Measurements from ENCODE around the gene ABCD4.

The ABCD4 gene

DNA sequence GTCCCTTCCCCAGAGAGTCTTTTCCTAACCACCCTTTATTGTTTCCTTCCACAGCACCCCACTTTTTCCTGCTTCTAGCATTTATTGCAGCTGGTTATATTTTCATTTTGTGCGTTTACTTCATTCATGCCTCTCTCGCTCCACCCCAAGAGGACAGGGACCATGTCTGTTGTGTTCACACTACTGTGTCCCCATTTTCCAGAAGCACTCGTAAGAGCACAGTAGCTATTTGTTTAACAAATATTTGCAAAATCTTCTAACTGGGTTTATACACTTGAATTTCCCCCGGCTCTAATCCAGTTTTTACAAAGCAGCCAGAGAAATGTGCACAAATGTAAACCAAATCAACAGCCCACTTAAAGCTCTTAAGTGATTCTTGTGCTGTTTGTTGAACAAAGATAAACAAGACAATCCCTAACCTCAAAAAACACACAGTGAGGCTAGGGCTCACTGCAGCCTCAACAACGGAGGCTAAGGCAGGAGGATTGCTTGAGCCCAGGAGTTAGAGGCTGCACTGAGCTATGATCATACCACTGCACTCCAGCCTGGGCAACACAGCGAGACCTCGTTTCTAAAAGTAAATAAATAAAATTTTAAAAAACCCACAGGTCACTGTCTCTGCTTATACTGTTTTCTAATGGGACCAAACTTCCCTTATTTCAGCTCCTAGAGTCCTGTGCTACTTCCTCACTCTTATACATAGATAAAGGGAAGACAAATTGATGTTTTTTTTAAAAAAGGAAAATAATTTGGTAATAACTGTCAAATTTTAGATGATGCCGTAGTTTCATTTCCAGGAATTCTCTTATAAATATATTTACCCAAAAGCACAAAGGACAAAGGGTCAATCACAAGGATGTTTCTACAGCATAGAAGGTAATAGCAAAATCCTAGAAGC is 6.6 kb upstream of the ABCD4 start:
- Mint-ChIP-seq H3K27ac (no peak overlapping the region), H3K9me3 (no peaks in the 10 kb centered on the region), H3K27me3 (ENCODE audit: low read depth, poor library complexity) (peaks cover 6% of the 10 kb centered on the region), H3K36me3 (ENCODE audit: low read depth) (no peaks in the 10 kb centered on the region), H3K4me3 (no peak overlapping the region), H3K4me1 (peaks cover 6% of the 10 kb centered on the region)
- no peak for DNase-seq
- TF ChIP-seq, protein P1, sequence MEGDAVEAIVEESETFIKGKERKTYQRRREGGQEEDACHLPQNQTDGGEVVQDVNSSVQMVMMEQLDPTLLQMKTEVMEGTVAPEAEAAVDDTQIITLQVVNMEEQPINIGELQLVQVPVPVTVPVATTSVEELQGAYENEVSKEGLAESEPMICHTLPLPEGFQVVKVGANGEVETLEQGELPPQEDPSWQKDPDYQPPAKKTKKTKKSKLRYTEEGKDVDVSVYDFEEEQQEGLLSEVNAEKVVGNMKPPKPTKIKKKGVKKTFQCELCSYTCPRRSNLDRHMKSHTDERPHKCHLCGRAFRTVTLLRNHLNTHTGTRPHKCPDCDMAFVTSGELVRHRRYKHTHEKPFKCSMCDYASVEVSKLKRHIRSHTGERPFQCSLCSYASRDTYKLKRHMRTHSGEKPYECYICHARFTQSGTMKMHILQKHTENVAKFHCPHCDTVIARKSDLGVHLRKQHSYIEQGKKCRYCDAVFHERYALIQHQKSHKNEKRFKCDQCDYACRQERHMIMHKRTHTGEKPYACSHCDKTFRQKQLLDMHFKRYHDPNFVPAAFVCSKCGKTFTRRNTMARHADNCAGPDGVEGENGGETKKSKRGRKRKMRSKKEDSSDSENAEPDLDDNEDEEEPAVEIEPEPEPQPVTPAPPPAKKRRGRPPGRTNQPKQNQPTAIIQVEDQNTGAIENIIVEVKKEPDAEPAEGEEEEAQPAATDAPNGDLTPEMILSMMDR (IDR thresholded peaks at IDR 0.05) = no peak

- Mint-ChIP-seq H3K36me3 (ENCODE audit: low read depth) (no peaks in the 10 kb centered on the region), H3K4me1 (peaks cover 6% of the 10 kb centered on the region), H3K9me3 (no peaks in the 10 kb centered on the region), H3K27ac (no peak overlapping the region), H3K27me3 (ENCODE audit: low read depth, poor library complexity) (peaks cover 6% of the 10 kb centered on the region), H3K4me3 (no peak overlapping the region)
- TF ChIP-seq, protein P1 (IDR thresholded peaks at IDR 0.05) = no peak
- no peak for DNase-seq
These were observed 6.0 kb upstream of the ABCD4 start for GRCh38 chr14:74308695-74309094.

DNA sequence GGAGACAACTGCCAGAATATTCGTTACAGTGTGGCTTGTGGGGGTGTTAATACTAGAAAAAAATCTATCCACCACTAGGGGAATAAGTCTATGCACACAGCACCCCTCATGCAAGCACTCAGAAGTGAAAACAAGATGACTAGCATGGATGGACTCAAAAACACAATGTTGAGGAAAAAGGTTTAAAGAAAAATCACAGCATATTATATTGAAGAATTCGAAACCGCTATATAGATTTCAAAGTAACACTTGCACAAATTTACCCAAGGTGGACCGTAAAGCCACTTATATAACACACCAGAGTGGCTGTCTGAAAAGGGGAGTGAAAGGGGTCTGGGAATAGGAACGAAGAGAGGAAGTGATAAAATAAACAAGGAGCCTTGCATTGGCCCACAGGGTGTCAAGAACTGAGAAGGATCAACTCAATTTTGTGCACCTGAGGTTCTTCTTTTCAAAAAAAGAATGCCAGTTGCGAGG is 544 bp downstream of the ABCD4 start:
- Mint-ChIP-seq H3K4me1 (peaks cover 32% of the 10 kb centered on the region), H3K27ac (peak overlapping the region; percentile 96), H3K36me3 (ENCODE audit: low read depth) (peaks cover 26% of the 10 kb centered on the region), H3K9me3 (no peaks in the 10 kb centered on the region), H3K27me3 (ENCODE audit: low read depth, poor library complexity) (peaks cover 1% of the 10 kb centered on the region), H3K4me3 (peak overlapping the region; percentile 99)
- no peak for DNase-seq
- TF ChIP-seq, protein P1 (IDR thresholded peaks at IDR 0.05) = peak; percentile 37

- Mint-ChIP-seq H3K4me1 (peaks cover 32% of the 10 kb centered on the region), H3K36me3 (ENCODE audit: low read depth) (peaks cover 28% of the 10 kb centered on the region), H3K4me3 (peak overlapping the region; percentile 99), H3K27ac (peak overlapping the region; percentile 96), H3K27me3 (ENCODE audit: low read depth, poor library complexity) (no peaks in the 10 kb centered on the region), H3K9me3 (no peaks in the 10 kb centered on the region)
- DNase-seq = no peak
- TF ChIP-seq, protein P1 (IDR thresholded peaks at IDR 0.05) = no peak
These were observed 1.1 kb downstream of the ABCD4 start for GRCh38 chr14:74301594-74302151.

GRCh38 chr14:74299061-74299545 is 3.6 kb downstream of the ABCD4 start:
- no peaks in the 10 kb centered on the region for H3K9me3 Mint-ChIP-seq
- peaks cover 39% of the 10 kb centered on the region for H3K36me3 Mint-ChIP-seq (ENCODE audit: low read depth)
- peaks cover 32% of the 10 kb centered on the region for H3K4me1 Mint-ChIP-seq
- H3K27me3 Mint-ChIP-seq (ENCODE audit: low read depth, poor library complexity) = no peaks in the 10 kb centered on the region
- TF ChIP-seq, protein P1 (IDR thresholded peaks at IDR 0.05) = no peak
- H3K27ac Mint-ChIP-seq = peak overlapping the region; percentile 86
- peak overlapping the region; percentile 56 for H3K4me3 Mint-ChIP-seq
- no peak for DNase-seq

Measured in nephron progenitor cell (in vitro differentiated cells).